ENCODE results near the gene DBNL. TPM values are rescaled to one million over a fixed set of nuclear protein-coding genes. Genes with fewer than 3 reads are reported as not detected.

The DBNL gene
- total RNA-seq, 4 donors from 2014 or later: 92.2 to 132 (median 124) TPM

DNA sequence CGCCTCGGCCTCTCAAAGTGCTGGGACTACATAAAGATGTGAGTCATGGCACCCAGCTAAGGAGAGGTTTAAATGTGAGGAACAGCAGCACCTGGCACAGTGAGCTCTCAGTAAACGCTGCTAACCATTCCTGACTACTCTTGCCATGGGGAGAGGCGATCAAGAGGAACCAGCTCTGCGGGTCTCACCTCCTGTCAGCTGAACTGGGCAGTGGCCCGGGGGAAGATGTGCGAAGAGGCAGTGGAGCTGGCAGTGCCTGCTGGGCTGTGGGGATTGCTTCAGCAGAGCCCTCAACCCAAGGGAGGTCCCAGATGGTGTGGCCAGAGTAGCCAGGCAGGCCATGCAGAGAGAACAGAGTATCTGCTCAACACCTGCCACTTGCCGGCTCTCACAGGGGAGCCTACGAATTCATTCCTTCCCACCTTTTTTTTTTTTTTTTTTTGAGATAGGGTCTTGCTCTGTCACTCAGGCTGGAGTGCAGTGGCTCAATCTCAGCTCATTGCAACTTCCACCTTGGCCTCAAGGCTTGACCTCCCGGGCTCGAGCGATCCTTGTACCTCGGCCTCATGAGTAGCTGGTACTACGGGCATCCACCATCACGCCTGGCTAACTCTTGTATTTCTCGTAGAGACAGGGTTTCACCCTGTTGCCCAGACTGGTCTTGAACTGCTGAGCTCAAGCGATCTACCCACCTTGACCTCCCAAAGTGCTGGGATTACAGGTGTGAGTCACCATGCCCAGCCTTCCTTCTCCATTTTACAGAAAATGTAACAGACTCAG is 31.0 kb downstream of the DBNL start:
- no peaks in the 10 kb centered on the region for H3K9me3 ChIP-seq
- TF ChIP-seq POLR2A (IDR thresholded peaks at IDR 0.05) (no peak), POLR2AphosphoS5 (IDR thresholded peaks at IDR 0.05) (no peak), EP300 (IDR thresholded peaks at IDR 0.05) (no peak)
- TF ChIP-seq, protein P1, sequence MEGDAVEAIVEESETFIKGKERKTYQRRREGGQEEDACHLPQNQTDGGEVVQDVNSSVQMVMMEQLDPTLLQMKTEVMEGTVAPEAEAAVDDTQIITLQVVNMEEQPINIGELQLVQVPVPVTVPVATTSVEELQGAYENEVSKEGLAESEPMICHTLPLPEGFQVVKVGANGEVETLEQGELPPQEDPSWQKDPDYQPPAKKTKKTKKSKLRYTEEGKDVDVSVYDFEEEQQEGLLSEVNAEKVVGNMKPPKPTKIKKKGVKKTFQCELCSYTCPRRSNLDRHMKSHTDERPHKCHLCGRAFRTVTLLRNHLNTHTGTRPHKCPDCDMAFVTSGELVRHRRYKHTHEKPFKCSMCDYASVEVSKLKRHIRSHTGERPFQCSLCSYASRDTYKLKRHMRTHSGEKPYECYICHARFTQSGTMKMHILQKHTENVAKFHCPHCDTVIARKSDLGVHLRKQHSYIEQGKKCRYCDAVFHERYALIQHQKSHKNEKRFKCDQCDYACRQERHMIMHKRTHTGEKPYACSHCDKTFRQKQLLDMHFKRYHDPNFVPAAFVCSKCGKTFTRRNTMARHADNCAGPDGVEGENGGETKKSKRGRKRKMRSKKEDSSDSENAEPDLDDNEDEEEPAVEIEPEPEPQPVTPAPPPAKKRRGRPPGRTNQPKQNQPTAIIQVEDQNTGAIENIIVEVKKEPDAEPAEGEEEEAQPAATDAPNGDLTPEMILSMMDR (IDR thresholded peaks at IDR 0.05): no peak
- peak overlapping the region in 1 of 4 donors; percentile 69 for H3K27ac ChIP-seq
- peaks cover 0 to 82% of the 10 kb centered on the region in 2 donors for H3K36me3 ChIP-seq
- WGBS, 2 donors (ENCODE audit: low coverage in 1 of 2): 86 to 90% methylated on average over 11 to 15 of the region's 17 CpGs
- peaks cover 0 to 61% (median 19%) of the 10 kb centered on the region in 3 donors for H3K4me1 ChIP-seq
- no peak for ATAC-seq
- no peaks in the 10 kb centered on the region for H3K27me3 ChIP-seq
- H3K4me3 ChIP-seq: no peak overlapping the region

GRCh38 chr7:44076101-44076895 is 31.8 kb downstream of the DBNL start:
- H3K27ac ChIP-seq: peak overlapping the region in 1 of 4 donors; percentile 36
- no peak for ATAC-seq
- H3K4me1 ChIP-seq: peaks cover 0 to 69% (median 27%) of the 10 kb centered on the region in 3 donors
- H3K27me3 ChIP-seq: no peaks in the 10 kb centered on the region
- no peak overlapping the region for H3K4me3 ChIP-seq
- TF ChIP-seq POLR2A (IDR thresholded peaks at IDR 0.05) (no peak), EP300 (IDR thresholded peaks at IDR 0.05) (no peak), POLR2AphosphoS5 (IDR thresholded peaks at IDR 0.05) (no peak)
- TF ChIP-seq, protein P1 (IDR thresholded peaks at IDR 0.05): no peak
- H3K36me3 ChIP-seq: peaks cover 0 to 86% of the 10 kb centered on the region in 2 donors
- H3K9me3 ChIP-seq: no peaks in the 10 kb centered on the region
- WGBS, 2 donors (ENCODE audit: low coverage in 1 of 2): 90% methylated on average over 2 of the region's 20 CpGs; no CpG with 5 or more reads in 1 of the 2 donors

- Histone ChIP-seq H3K36me3 (peaks cover 0 to 86% of the 10 kb centered on the region in 2 donors), H3K9me3 (no peaks in the 10 kb centered on the region), H3K27ac (peak overlapping the region in 2 of 4 donors; percentile 10 to 36), H3K4me1 (peaks cover 0 to 68% (median 22%) of the 10 kb centered on the region in 3 donors), H3K27me3 (no peaks in the 10 kb centered on the region), H3K4me3 (no peak overlapping the region)
- WGBS, 2 donors (ENCODE audit: low coverage in 1 of 2): 86% methylated on average over 8 of the region's 9 CpGs; no CpG with 5 or more reads in 1 of the 2 donors
- ATAC-seq: no peak
- TF ChIP-seq, protein P1 (IDR thresholded peaks at IDR 0.05): no peak
- no peak for TF ChIP-seq EP300 (IDR thresholded peaks at IDR 0.05)
- no peak for TF ChIP-seq POLR2AphosphoS5 (IDR thresholded peaks at IDR 0.05)
- no peak for TF ChIP-seq POLR2A (IDR thresholded peaks at IDR 0.05)
Measured at GRCh38 chr7:44077061-44077460, 32.6 kb downstream of the DBNL start.

DNA sequence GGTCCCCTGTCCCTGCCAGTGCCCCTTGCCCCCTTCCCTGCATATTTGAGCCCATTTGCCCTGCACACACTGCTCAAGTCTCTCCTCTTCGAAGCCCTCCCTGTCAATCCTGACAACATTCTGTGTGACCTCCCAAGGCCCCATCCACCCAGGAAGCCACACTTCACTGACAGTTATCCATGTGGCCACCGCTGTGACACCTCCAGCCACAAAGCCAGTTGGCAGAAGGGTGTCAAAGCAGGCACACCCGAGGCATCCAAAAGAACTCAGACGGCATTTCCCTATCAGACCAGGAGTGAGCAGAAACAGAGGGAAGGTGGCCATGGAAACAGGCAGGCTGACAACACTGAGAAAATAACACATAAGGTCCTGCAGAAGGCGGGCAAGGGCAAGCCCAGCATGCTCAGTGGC is 33.2 kb downstream of the DBNL start:
- Histone ChIP-seq H3K4me1 (peaks cover 0 to 61% (median 20%) of the 10 kb centered on the region in 3 donors), H3K27ac (peak overlapping the region in 2 of 4 donors; percentile 10 to 36), H3K27me3 (no peaks in the 10 kb centered on the region), H3K36me3 (peaks cover 0 to 83% of the 10 kb centered on the region in 2 donors), H3K9me3 (no peaks in the 10 kb centered on the region), H3K4me3 (no peak overlapping the region)
- TF ChIP-seq POLR2AphosphoS5 (IDR thresholded peaks at IDR 0.05): no peak
- no peak for TF ChIP-seq EP300 (IDR thresholded peaks at IDR 0.05)
- no peak for TF ChIP-seq POLR2A (IDR thresholded peaks at IDR 0.05)
- TF ChIP-seq, protein P1 (IDR thresholded peaks at IDR 0.05): no peak
- ATAC-seq: no peak
- WGBS, 2 donors (ENCODE audit: low coverage in 1 of 2): 58% methylated on average over 5 of the region's 5 CpGs; no CpG with 5 or more reads in 1 of the 2 donors
